ENCODE data around the gene CHAC1. TPM values are rescaled to one million over a fixed set of nuclear protein-coding genes. Genes with fewer than 3 reads are reported as not detected.

Gene CHAC1
- total and polyA plus RNA-seq, 2 of the 13 experiments (the other 11 are each of a cell fraction or from before 2014, with no cell fraction given): 0.44 TPM; not detected in 1

GRCh38 chr15:40928821-40929659 is 24.2 kb upstream of the CHAC1 start, which contains the start of gene DLL4 (continued):
- TF ChIP-seq, protein P1, sequence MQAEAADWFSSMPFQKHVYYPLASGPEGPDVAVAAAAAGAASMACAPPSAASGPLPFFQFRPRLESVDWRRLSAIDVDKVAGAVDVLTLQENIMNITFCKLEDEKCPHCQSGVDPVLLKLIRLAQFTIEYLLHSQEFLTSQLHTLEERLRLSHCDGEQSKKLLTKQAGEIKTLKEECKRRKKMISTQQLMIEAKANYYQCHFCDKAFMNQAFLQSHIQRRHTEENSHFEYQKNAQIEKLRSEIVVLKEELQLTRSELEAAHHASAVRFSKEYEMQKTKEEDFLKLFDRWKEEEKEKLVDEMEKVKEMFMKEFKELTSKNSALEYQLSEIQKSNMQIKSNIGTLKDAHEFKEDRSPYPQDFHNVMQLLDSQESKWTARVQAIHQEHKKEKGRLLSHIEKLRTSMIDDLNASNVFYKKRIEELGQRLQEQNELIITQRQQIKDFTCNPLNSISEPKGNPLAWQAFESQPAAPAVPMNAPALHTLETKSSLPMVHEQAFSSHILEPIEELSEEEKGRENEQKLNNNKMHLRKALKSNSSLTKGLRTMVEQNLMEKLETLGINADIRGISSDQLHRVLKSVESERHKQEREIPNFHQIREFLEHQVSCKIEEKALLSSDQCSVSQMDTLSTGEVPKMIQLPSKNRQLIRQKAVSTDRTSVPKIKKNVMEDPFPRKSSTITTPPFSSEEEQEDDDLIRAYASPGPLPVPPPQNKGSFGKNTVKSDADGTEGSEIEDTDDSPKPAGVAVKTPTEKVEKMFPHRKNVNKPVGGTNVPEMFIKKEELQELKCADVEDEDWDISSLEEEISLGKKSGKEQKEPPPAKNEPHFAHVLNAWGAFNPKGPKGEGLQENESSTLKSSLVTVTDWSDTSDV (CRISPR knock-in tag; IDR thresholded peaks at IDR 0.05): 0 out of 2 replicates have a peak, but pooled peaks have one; percentile 63
- TF ChIP-seq ZNF782 (CRISPR knock-in tag; IDR thresholded peaks at IDR 0.05; ENCODE audit: borderline replicate concordance) (0 out of 2 replicates have a peak, but pooled peaks have one; percentile 20), ZNF20 (CRISPR knock-in tag; IDR thresholded peaks at IDR 0.05) (peak; percentile 24; the same call in 1 of the 2 replicates), DRAP1 (CRISPR knock-in tag; IDR thresholded peaks at IDR 0.05) (peak; percentile 75), PHF20 (CRISPR knock-in tag; IDR thresholded peaks at IDR 0.05) (0 out of 2 replicates have a peak, but pooled peaks have one; percentile 20), MAZ (IDR thresholded peaks at IDR 0.05; ENCODE audit: borderline replicate concordance, low read depth, low read length) (no peak), MAZ (CRISPR knock-in tag; IDR thresholded peaks at IDR 0.05; ENCODE audit: low read depth) (no peak), MYPOP (CRISPR knock-in tag; IDR thresholded peaks at IDR 0.05) (0 out of 2 replicates have a peak, but pooled peaks have one; percentile 1), MZF1 (CRISPR knock-in tag; IDR thresholded peaks at IDR 0.05; ENCODE audit: borderline replicate concordance) (no peak), ZNF790 (CRISPR knock-in tag; IDR thresholded peaks at IDR 0.05; ENCODE audit: borderline replicate concordance) (0 out of 2 replicates have a peak, but pooled peaks have one; percentile 62)
- TF ChIP-seq, protein P2, sequence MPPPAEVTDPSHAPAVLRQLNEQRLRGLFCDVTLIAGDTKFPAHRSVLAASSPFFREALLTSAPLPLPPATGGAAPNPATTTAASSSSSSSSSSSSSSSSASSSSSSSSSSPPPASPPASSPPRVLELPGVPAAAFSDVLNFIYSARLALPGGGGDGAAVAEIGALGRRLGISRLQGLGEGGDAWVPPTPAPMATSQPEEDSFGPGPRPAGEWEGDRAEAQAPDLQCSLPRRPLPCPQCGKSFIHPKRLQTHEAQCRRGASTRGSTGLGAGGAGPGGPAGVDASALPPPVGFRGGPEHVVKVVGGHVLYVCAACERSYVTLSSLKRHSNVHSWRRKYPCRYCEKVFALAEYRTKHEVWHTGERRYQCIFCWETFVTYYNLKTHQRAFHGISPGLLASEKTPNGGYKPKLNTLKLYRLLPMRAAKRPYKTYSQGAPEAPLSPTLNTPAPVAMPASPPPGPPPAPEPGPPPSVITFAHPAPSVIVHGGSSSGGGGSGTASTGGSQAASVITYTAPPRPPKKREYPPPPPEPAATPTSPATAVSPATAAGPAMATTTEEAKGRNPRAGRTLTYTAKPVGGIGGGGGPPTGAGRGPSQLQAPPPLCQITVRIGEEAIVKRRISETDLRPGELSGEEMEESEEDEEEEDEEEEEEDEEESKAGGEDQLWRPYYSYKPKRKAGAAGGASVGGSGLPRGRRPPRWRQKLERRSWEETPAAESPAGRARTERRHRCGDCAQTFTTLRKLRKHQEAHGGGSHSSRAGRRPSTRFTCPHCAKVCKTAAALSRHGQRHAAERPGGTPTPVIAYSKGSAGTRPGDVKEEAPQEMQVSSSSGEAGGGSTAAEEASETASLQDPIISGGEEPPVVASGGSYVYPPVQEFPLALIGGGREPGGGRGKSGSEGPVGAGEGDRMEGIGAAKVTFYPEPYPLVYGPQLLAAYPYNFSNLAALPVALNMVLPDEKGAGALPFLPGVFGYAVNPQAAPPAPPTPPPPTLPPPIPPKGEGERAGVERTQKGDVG (CRISPR knock-in tag; IDR thresholded peaks at IDR 0.05; ENCODE audit: borderline replicate concordance): no peak
- TF ChIP-seq, protein P3, sequence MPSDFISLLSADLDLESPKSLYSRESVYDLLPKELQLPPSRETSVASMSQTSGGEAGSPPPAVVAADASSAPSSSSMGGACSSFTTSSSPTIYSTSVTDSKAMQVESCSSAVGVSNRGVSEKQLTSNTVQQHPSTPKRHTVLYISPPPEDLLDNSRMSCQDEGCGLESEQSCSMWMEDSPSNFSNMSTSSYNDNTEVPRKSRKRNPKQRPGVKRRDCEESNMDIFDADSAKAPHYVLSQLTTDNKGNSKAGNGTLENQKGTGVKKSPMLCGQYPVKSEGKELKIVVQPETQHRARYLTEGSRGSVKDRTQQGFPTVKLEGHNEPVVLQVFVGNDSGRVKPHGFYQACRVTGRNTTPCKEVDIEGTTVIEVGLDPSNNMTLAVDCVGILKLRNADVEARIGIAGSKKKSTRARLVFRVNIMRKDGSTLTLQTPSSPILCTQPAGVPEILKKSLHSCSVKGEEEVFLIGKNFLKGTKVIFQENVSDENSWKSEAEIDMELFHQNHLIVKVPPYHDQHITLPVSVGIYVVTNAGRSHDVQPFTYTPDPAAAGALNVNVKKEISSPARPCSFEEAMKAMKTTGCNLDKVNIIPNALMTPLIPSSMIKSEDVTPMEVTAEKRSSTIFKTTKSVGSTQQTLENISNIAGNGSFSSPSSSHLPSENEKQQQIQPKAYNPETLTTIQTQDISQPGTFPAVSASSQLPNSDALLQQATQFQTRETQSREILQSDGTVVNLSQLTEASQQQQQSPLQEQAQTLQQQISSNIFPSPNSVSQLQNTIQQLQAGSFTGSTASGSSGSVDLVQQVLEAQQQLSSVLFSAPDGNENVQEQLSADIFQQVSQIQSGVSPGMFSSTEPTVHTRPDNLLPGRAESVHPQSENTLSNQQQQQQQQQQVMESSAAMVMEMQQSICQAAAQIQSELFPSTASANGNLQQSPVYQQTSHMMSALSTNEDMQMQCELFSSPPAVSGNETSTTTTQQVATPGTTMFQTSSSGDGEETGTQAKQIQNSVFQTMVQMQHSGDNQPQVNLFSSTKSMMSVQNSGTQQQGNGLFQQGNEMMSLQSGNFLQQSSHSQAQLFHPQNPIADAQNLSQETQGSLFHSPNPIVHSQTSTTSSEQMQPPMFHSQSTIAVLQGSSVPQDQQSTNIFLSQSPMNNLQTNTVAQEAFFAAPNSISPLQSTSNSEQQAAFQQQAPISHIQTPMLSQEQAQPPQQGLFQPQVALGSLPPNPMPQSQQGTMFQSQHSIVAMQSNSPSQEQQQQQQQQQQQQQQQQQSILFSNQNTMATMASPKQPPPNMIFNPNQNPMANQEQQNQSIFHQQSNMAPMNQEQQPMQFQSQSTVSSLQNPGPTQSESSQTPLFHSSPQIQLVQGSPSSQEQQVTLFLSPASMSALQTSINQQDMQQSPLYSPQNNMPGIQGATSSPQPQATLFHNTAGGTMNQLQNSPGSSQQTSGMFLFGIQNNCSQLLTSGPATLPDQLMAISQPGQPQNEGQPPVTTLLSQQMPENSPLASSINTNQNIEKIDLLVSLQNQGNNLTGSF (CRISPR knock-in tag; IDR thresholded peaks at IDR 0.05): no peak
